HL-60 (cell line): Measurements from ENCODE around the gene CYP2C8.

Experiments
- CTCF ChIP-seq: IDR thresholded peaks from one replicate; pipeline ENCODE4 v1.5.1; 2011; ENCODE audit warnings: low read length, control low read depth, inconsistent platforms; ENCODE audit not compliant: insufficient read depth
- POLR2AphosphoS5 ChIP-seq: IDR thresholded peaks from 2 replicates; pipeline ENCODE4 v1.6.1; 2012; ENCODE audit warnings: low read depth

DNA sequence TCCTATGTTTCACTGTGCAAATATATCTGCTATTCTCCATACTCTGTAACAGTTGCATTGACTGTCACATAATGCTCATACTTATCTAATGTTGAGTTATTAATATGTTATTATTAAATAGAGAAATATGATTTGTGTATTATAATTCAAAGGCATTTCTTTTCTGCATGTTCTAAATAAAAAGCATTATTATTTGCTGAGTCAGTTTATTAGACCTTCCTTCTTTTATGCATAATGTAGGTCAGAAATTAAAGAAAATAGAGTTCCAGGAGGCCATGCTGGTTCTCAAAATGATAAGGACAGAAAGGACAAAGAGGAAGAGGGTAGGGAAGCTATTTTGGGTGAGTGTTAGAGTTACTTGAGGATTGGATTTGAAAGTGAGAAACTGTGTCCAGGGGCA, 80.1 kb downstream of the CYP2C8 start:
- TF ChIP-seq POLR2AphosphoS5 = no peak
- no peak for TF ChIP-seq CTCF
